Thyroid gland (tissue), 4 donors: ENCODE measurements around the gene ARL15.

Experiments
- CTCF ChIP-seq, 6 experiments: fragments of 200-600 bp in 3 of 6; fragments of 450-650 bp in 3 of 6; sonication (generic) in 3 of 6; IDR thresholded peaks; one replicate each; pipeline ENCODE4 v1.5.1; 2016 to 2019; ENCODE audit warnings: antibody characterized with exemption in 6 of 6, mild to moderate bottlenecking in 2 of 6, inconsistent platforms in 1 of 6, moderate library complexity in 1 of 6
- POLR2A ChIP-seq, 2 donors: fragments of 450-650 bp; IDR thresholded peaks; one replicate each; pipeline ENCODE4 v1.6.1; 2017; ENCODE audit warnings: antibody characterized with exemption in 2 of 2, mild to moderate bottlenecking in 2 of 2, moderate library complexity in 1 of 2

- TF ChIP-seq CTCF (IDR thresholded peaks at IDR 0.05) (no peak), POLR2A (IDR thresholded peaks at IDR 0.05) (no peak)
Measured at GRCh38 chr5:54341971-54342370, 31.6 kb upstream of the ARL15 start.
